Activated naive CD8-positive, alpha-beta T cell (primary cell): ENCODE data around the gene PHF13.

Experiments
- H3K27ac Mint-ChIP-seq: one replicate; pipeline ENCODE4 v1.8.0; 2021; ENCODE audit warnings: mixed read lengths
- H3K27me3 Mint-ChIP-seq: one replicate; pipeline ENCODE4 v1.8.0; 2021; ENCODE audit warnings: mixed read lengths
- H3K36me3 Mint-ChIP-seq: one replicate; pipeline ENCODE4 v1.8.0; 2021; ENCODE audit warnings: mixed read lengths
- H3K4me1 Mint-ChIP-seq: one replicate; pipeline ENCODE4 v1.8.0; 2021; ENCODE audit warnings: low read depth, mixed read lengths
- H3K4me3 Mint-ChIP-seq: one replicate; pipeline ENCODE4 v1.8.0; 2021; ENCODE audit warnings: mild to moderate bottlenecking, mixed read lengths
- H3K9me3 Mint-ChIP-seq: one replicate; pipeline ENCODE4 v1.8.0; 2021; ENCODE audit warnings: low read depth, mixed read lengths

Gene PHF13

GRCh38 chr1:6603238-6603914 is 10.2 kb upstream of the PHF13 start:
- H3K27ac Mint-ChIP-seq: peak overlapping the region; percentile 98
- peaks cover 28% of the 10 kb centered on the region for H3K4me1 Mint-ChIP-seq
- no peaks in the 10 kb centered on the region for H3K9me3 Mint-ChIP-seq
- H3K27me3 Mint-ChIP-seq: no peaks in the 10 kb centered on the region
- peak overlapping the region; percentile 84 for H3K4me3 Mint-ChIP-seq
- peaks cover 4% of the 10 kb centered on the region for H3K36me3 Mint-ChIP-seq

DNA sequence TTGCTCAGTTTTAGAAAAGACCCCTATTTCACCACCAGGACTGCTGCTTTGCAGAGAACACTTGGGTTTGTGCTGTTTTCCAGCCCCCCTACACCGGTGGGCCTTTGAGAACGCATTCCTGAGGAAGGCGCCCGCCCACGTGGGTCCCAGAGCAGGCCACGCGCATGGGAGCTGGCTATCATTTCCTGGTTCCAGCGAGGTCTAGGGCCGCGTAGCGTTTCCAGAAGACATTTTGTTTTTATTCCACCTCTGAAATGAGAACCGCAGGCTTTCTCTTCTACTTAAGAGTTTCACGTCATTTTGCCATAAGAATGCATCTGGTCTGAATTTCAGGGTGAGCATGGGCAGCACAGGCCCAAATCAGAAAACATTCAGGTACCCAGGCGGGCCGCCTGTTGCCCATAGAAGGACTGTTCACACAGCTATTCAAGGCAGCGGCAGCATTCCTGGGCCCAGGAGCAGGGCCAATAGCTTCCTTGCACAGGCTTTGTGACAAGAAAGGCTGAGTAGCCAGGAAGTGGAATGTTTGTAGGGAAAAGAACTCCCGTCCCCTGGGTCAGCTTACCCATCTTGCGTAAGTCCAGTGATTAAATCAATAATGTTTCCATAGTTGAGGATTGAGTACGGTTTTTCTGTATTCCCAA is 9.5 kb upstream of the PHF13 start:
- no peaks in the 10 kb centered on the region for H3K27me3 Mint-ChIP-seq
- peak overlapping the region; percentile 84 for H3K4me3 Mint-ChIP-seq
- H3K9me3 Mint-ChIP-seq: no peaks in the 10 kb centered on the region
- peaks cover 23% of the 10 kb centered on the region for H3K4me1 Mint-ChIP-seq
- H3K36me3 Mint-ChIP-seq: peaks cover 4% of the 10 kb centered on the region
- H3K27ac Mint-ChIP-seq: peak overlapping the region; percentile 98

DNA sequence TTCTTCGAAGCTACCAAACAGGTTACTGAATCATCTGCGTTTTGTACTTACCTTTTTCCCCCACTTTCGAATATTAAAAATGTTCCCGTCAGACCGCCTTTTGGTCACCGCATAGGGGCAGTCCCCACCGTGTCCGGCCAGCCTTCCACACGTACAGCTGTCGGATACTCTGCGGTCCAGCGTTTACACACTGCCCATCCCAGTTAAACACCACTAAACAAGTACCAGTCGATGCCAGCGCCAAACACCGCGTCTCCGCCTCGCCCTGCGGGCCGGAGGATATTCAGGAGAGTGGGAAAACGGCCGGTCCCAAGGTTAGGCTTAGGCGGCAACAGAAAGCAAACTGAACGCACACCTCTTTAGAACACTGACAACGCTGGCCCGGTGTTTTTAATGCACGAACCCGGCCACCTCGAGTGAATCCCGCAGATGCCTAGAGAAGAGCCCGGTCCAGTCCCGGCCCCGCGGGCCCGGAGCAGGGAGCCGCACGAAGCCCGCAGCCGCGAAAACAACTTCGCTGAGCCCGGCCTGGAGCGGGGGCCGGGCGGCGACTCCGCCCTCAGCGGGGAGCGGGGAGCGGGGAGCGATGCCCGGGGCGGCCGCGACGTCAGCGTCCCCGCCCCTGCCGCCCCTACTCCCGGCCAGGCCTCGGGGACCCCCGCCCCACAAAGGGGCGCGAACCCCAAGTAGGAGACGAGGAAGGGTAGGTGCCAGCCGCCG is 730 bp upstream of the PHF13 start:
- Mint-ChIP-seq H3K27me3 (no peaks in the 10 kb centered on the region), H3K27ac (peak overlapping the region; percentile 90), H3K9me3 (no peaks in the 10 kb centered on the region), H3K4me3 (peak overlapping the region; percentile 92), H3K4me1 (peaks cover 23% of the 10 kb centered on the region), H3K36me3 (no peaks in the 10 kb centered on the region)

DNA sequence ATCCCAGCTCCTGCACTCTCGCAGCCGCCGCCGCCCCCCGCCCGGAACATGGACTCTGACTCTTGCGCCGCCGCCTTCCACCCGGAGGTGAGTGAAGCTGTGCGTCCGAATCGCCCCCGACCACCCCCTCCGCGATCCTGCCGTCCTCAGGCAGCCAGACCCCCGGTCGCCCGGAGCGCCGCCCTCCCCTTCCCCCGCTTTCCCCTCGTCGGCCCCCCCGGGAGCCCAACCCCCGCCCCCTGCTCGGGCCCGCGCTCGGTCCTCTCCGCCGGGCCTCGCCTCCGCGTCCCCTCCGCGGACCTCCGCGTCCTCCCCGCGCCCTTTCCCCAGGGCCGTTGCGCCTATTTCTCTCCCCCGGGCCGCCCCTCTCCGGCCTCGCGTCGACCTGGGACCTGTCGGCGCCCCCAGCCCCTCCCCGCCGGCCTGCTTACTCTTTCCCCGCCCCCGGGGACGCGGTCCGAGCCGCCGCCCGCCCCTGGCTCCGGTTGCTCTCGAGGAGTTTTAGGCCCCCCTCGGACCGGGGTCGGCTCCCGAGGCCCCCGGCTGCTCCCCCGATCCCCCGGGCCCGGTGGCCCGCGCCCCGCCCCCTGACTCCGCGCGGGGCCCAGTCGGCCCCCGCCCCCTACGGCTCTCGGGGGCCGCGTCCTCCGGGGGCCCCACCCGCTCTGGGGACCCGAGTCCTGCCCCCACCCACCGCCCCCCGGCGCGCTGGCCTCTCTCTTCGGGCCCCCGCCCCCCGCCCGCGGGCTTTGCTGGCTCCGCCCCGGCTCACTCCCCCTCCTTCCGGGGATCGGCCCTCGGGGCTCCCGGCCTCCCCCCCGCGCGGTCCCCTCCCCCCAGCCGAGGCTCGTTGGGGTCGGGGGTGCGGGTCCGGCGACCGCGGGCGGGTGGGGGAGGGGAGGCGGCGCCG is 743 bp downstream of the PHF13 start:
- Mint-ChIP-seq H3K27me3 (no peaks in the 10 kb centered on the region), H3K4me3 (peak overlapping the region; percentile 57), H3K9me3 (no peaks in the 10 kb centered on the region), H3K4me1 (peaks cover 23% of the 10 kb centered on the region), H3K27ac (no peak overlapping the region), H3K36me3 (no peaks in the 10 kb centered on the region)

DNA sequence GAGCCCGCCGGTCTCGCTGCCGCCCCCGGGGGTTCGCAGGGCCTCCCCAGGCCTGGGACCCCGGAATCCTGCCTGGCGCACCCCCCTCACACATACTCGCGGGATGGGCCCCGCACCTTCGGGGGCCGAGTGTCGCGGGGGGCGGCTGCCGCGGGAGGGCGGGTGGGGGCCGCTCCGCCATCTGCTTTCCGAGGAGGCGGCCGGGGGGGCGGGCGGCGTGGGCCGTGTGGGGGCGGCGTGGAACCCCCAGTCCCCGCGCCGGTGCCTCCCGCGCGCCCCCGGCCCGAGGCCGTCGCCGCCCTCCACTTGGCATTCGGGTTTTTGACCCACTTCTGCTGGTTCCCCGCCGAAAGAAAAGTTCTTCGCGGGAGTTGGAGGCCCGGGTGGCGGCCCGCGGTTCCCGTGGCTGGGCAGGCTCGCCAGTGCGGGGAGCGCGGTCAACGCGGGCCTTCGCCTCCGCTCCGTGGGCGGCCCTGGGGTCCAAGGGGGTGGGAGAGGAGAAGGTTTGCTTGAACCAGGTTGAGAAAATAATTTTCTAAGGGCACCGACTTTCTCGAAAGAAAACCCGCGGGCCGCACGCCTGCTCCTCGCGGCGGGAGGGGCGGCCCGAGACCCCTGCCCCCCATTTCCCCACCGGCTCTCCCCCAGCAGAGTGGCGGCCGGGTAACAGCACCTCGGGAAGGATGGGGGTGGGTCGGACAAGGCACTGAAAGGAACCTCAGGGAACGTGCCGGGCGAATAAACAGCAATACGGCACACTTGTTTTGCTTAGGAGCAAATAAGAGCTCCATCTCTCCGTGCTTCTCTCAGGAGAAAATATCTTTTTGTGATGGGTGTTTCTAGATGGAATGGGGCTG is 1.6 kb downstream of the PHF13 start:
- no peaks in the 10 kb centered on the region for H3K27me3 Mint-ChIP-seq
- H3K4me3 Mint-ChIP-seq: peak overlapping the region; percentile 84
- H3K36me3 Mint-ChIP-seq: no peaks in the 10 kb centered on the region
- peak overlapping the region; percentile 79 for H3K27ac Mint-ChIP-seq
- H3K9me3 Mint-ChIP-seq: no peaks in the 10 kb centered on the region
- H3K4me1 Mint-ChIP-seq: peaks cover 22% of the 10 kb centered on the region

DNA sequence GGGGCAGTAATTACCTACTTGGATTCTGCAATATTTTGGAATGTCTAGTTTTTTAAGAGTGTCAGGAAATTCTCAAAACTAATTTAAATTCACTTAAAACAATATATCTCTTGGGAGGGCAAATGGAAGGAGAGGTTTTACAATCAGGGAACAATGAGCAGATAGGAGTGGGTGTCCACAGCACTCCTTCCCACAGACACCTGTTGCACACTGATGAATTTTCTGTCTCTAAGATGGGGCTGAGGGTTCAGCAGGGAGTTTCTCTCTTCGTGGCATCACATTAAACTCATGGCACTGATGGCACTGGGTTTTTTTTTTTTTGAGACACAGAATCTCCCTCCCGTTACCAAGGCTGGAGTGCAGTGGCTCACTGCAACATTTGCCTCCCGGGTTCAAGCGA is 5.5 kb downstream of the PHF13 start:
- H3K27me3 Mint-ChIP-seq: no peaks in the 10 kb centered on the region
- no peaks in the 10 kb centered on the region for H3K36me3 Mint-ChIP-seq
- H3K4me3 Mint-ChIP-seq: no peak overlapping the region
- no peaks in the 10 kb centered on the region for H3K9me3 Mint-ChIP-seq
- H3K4me1 Mint-ChIP-seq: peaks cover 7% of the 10 kb centered on the region
- no peak overlapping the region for H3K27ac Mint-ChIP-seq

DNA sequence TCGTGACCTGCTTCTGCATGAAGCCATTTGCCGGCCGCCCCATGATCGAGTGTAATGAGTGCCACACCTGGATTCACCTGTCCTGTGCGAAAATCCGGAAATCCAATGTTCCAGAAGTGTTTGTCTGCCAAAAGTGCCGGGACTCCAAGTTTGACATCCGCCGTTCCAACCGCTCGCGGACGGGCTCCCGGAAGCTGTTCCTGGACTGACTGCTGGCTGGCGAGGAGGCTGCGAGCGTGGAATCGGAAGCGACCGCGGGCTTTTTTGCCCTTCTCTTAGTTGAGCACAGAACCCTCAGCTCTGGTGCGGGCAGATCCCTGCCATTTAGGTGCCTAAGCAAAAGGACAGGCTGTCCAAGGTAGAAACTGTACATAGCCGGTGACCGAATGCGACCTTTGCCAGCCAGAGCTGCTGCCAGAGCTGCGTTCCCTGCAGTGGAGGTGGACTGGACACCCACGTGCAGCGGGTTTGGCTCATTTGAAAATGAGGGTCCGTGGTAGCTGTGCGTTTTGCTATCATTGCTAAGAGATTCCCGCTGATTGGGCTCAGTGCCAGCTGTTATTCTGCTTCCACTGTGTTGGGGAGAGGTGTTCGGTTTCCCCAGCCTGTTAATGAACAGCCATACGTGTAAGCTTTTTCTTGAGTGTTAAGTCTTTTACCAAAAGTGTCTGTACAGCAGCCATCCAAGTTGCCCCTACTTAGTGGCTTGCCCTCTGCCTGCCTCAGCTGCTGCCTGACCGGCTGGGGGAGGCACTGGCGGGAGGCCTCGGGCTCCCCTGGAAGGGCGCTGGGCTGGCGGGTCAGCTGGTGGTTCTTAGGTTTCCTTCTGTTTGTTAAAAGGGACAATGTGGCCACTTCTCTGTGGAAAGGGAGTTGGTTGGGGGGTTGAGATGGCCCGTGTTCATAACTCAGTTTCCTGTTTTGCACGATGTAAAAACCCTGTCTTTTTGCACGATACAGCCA is 8.2 kb downstream of the PHF13 start:
- H3K27me3 Mint-ChIP-seq: no peaks in the 10 kb centered on the region
- H3K27ac Mint-ChIP-seq: no peak overlapping the region
- H3K9me3 Mint-ChIP-seq: no peaks in the 10 kb centered on the region
- no peak overlapping the region for H3K4me3 Mint-ChIP-seq
- peaks cover 14% of the 10 kb centered on the region for H3K4me1 Mint-ChIP-seq
- no peaks in the 10 kb centered on the region for H3K36me3 Mint-ChIP-seq

DNA sequence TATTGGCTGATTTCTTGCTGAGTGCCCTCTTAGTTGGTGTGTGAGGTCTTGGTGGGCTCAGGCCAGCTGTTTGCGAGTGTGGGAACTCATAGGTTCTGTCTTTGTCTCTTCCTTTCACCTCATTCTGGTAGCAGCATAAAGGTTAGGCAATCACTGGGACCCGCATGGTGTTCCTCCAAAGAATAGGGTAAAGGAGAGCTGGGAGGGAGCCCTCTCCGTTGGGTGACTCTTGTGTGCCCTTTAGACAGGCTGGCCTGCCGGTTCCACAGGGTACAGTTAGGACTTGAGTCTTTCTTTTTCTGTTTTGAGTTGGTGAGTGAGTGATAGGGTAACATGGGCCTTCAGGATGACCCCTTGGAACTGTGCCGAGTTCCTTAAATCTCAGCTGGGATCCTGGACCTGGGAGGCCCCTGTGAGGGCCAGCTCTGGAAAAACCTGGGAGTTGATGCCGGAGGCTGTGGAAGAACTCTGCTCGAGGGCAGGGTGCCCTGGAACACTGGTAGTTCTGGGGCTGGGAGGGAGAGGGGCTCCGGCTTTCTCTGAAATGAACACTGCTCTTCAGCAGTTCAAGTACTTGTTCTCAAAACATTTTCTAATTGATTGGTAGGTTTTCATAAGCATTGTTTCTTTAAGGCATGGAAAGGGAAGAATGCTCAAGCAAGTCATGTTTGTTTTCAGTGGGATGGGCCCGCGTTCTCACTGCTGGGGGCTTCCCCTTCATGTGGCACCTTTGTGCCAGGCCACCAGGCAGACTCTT is 9.0 kb downstream of the PHF13 start:
- Mint-ChIP-seq H3K4me3 (no peak overlapping the region), H3K36me3 (no peaks in the 10 kb centered on the region), H3K9me3 (no peaks in the 10 kb centered on the region), H3K27me3 (no peaks in the 10 kb centered on the region), H3K4me1 (peaks cover 21% of the 10 kb centered on the region), H3K27ac (peak overlapping the region; percentile 34)

DNA sequence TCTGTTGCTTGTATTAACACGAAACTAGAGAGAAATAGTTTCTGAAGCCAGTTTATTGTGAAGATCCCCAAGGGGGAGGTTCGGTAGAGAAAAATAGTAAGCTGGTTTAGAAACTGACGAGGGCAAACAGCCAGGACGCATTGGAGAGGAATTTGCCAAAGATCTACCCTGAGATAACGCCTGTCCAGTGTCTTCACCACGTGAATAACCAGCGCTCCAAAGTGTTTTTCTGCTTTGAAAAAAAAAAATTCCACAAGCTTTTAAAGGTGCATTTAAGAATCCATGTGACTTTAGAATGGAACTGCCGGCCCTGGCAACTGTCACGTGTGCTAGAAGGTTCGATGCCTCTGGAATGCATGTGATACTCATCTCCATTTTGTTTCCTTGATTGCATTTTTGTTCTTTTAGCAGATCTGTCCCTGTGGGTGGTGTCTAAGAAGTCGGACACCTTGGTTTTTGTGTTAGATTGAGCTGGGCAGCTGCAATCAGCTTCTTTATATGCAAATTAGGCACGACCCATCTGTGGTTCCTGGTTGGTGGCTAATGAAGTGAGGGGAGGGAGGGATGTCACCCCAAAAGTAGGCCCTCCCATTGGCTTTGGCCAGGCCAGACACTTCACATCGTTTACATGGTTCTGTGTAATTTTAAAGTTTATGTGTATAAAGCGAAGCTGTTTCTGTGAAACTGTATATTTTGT is 9.9 kb downstream of the PHF13 start:
- peaks cover 26% of the 10 kb centered on the region for H3K4me1 Mint-ChIP-seq
- no peaks in the 10 kb centered on the region for H3K27me3 Mint-ChIP-seq
- H3K4me3 Mint-ChIP-seq: peak overlapping the region; percentile 30
- no peaks in the 10 kb centered on the region for H3K36me3 Mint-ChIP-seq
- H3K27ac Mint-ChIP-seq: peak overlapping the region; percentile 34
- H3K9me3 Mint-ChIP-seq: no peaks in the 10 kb centered on the region

GRCh38 chr1:6624710-6625583 is 11.4 kb downstream of the PHF13 start, which contains the start of gene THAP3:
TSS of gene THAP3 (plus strand) at chr1:6624868. CDS start at chr1:6625219, 351 bp downstream.
- H3K36me3 Mint-ChIP-seq: no peaks in the 10 kb centered on the region
- no peaks in the 10 kb centered on the region for H3K9me3 Mint-ChIP-seq
- peak within 1 kb of the TSS; percentile 95 for H3K4me3 Mint-ChIP-seq
- no peaks in the 10 kb centered on the region for H3K27me3 Mint-ChIP-seq
- peaks cover 27% of the 10 kb centered on the region for H3K4me1 Mint-ChIP-seq
- H3K27ac Mint-ChIP-seq: peak within 1 kb of the TSS; percentile 81

- Mint-ChIP-seq H3K27ac (no peak overlapping the region), H3K27me3 (no peaks in the 10 kb centered on the region), H3K36me3 (no peaks in the 10 kb centered on the region), H3K4me1 (peaks cover 27% of the 10 kb centered on the region), H3K4me3 (peak overlapping the region; percentile 95), H3K9me3 (no peaks in the 10 kb centered on the region)
Observed at GRCh38 chr1:6625584-6626149, 12.1 kb downstream of the PHF13 start.
